A549 treated with RU486 at 1 μM for 4 hours (cell line): ENCODE results near the gene CACNA2D3. TPM values are rescaled to one million over a fixed set of nuclear protein-coding genes. Genes with fewer than 3 reads are reported as not detected.

Experiments used
- total RNA-seq: library from RNA; stranded (reverse); fragments of 200-300 nt; extraction: Qiagen RNA extraction; gene quantifications from 5 replicates; pipeline ENCODE4 v1.2.3, GENCODE V29; 2022; ENCODE audit warnings: low read depth

The CACNA2D3 gene
- 0.03 to 0.05 TPM in 2 of 5 replicates, not detected in the others for total RNA-seq

DNA sequence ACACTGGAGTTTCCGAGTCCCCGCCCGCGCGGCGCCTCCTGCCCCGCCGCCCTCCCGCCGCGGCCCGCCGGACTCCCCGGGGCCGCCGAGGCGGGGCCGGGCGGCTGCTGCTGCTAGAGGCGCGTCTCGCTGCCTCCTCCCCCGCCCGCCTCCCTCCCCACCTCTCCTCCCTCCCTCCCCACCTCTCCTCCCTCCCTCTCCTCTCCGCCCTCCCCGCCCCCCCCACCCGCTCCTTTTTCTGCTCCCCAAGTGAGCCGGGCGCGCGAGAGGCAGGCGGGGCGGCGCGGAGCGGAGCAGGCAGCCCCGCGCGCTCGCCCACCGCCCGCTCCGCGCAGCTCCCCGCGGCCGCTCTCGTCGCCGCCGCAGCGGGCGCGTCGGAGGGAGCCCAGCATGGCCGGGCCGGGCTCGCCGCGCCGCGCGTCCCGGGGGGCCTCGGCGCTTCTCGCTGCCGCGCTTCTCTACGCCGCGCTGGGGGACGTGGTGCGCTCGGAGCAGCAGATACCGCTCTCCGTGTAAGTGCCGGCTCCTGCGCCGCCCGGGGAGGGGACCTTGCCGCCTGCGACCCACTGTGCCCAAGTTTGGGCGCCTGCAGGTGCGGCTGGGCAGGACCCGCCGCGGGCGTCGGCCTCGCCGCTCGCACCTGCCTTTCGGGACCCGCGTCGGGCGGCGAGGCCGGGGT, at the start of gene CACNA2D3:
Gene CACNA2D3 (plus strand): TSS at position 229 of the 679 bp plus-strand sequence.

DNA sequence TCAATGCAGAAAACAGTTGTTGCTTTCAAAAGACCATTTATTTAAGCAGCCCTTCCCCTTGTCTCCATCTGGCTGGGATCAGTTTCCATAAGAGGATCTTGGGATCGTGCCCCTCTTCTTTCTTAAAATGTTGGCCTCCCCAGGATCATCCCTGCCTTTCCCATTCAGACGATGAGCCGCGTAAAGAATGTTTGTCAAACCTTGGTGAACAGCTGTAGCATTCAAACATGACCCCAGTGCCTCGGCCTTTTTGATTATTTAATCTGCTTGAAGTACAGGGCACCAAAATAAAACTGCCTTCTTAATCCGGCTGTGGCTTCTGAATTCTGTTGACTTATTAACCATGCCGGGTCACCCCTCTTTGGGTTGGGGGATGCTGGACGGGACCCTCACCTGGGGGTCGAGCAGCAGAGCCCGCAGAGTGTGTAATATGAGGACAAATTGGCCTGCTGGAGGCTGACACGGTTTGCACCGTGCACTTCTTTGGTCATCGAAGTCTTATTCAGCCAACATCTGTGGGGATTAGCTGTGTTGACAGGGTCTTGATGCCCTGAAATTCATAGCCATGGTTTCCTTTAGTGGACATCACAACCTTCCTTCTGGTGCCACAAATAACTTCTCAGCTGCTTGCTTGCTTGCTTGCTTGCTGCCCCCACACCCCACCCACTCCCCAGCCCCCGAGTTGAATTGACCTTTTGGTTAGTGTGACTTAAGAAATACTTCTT, 805.9 kb downstream of the CACNA2D3 start, which contains the start of gene LRTM1:
Gene LRTM1 (minus strand): TSS at position 14 of the 725 bp plus-strand sequence. CDS start 148 bp downstream, outside the sequence.

Other genes starting within 250 kb of the CACNA2D3 start
- gene ACTR8, start 240.4 kb upstream of the CACNA2D3 start, total RNA-seq: 13.5 to 19.1 TPM (median 17.1 TPM) in 5 replicates
- 21.5 to 26.5 TPM (median 23.7 TPM) in 5 replicates for gene SELENOK, start 230.7 kb upstream of the CACNA2D3 start, total RNA-seq